ENCODE measurements around the gene FKTN.
"Not testable (repeated sequence)": the region's sequence is repeated elsewhere in the genome, so short reads cannot be mapped to it uniquely, and the experiment has no call there.

FKTN gene

DNA sequence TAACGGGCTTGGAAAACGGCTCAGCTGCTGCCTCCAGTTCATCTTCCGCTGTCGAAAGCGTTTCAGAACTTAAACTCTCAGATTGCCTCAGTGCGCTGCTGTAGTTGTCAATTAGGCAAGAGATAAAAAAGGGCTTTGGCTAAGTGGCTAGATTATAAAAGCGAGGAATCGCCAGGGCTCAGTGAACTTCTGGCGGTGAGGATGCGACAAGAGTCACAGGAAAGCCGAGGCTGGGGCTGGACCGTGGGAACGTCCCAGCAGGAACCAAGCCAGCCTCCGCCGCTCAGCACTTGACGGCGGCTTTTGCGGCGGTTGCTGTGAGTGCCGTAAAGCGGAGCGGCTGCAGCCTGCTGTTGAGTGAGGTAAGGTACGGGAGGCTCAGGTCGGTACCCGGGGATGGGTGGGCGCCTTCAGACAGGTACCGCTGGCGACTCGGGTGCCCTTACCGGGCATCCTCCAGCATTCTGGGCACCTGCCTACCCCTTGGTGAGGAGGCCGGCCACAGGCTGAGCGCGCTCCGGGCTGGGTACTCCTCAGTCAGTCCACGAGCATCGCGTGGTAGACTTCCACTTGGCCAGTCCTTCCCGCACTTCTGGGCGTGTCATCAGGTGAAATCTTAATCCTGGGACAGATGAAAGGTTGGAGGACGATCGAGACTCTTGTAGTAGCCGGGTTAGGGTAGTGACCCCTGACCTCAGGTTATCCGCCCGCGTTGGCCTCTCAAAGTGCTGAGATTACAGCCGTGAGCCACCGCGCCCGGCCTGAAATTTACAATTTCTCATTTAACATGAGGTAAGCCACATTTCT, at the start of gene FKTN:
FKTN (plus strand) TSS at position 328 of the 807 bp plus-strand sequence. CDS start 16,902 bp downstream, outside the sequence.
- peak; percentile 69 to 85 for DNase-seq

DNA sequence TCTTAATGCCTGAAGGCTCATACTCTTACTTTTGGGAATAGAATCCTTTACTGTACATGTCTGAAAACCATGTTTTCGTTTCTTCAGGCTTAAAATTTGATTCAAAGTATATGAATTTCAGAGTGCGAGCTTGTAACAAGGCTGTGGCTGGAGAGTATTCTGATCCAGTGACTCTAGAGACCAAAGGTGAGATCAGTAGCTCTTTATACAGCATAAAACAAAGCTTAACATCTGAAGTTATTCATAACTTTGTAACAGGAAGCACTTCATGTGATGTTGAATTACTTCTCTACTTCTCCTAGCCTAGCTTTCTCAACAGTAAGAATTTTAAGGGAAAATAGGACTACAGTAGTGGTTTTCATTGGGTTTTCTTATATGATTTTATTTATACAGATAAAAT, 49.4 kb upstream of the FKTN start:
- no peak for DNase-seq

GRCh38 chr9:105510024-105510423, 47.9 kb upstream of the FKTN start:
- DNase-seq: no peak

- DNase-seq: no peak
Measured at GRCh38 chr9:105511446-105511845, 46.5 kb upstream of the FKTN start.

- no peak for DNase-seq
Measured at GRCh38 chr9:105515811-105516413, 42.0 kb upstream of the FKTN start.

GRCh38 chr9:105519710-105520369, 38.1 kb upstream of the FKTN start:
- not testable (repeated sequence) for DNase-seq

DNA sequence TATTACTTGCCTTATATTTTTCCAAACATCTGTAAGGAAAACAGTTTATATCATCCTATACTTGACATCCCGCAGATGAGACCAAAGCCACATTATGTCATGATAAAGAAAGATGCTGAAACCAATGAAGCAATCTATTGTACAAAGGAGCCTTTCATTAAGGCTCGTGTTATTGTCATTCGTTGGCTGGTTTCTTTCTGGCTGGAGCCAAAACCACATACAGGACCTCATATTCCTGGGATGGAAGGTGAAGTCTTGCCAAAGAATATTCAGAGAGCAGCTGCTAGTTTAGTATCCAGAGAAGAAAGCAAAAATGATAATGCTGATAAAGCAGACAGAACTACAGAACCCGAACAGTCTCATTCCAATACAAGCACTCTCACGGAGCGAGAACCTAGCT, 36.9 kb upstream of the FKTN start:
- not testable (repeated sequence) for DNase-seq

DNA sequence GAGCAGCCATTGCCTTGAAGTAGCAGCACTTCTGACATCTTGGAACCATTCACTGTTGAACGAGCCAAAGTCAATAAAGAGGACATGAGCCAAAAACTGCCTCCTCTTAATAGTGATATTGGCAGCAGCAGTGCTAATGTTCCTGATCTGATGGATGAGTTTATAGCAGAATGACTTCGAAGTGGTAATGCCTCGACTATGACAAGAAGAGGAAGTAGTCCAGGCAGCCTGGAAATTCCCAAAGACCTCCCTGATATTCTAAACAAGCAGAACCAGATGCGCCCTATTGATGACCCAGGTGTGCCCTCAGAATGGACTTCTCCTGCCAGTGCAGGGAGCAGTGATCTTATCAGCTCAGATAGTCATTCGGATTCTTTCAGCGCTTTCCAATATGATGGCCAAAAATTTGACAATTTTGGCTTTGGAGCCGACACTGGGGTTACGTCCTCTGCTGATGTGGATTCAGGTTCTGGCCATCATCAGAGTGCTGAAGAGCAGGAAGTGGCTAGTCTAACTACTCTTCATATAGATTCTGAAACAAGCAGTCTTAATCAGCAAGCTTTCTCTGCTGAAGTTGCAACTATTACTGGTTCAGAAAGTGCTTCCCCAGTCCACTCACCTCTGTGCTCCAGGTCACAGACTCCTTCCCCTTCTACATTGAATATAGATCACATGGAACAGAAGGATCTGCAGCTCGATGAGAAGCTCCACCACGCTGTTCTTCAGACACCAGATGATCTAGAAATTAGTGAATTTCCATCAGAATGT, 35.1 kb upstream of the FKTN start:
- DNase-seq: not testable (repeated sequence)

GRCh38 chr9:105531530-105531929, 26.4 kb upstream of the FKTN start:
- no peak for DNase-seq

- DNase-seq: no peak
Measured at GRCh38 chr9:105535920-105536668, 21.8 kb upstream of the FKTN start.

DNA sequence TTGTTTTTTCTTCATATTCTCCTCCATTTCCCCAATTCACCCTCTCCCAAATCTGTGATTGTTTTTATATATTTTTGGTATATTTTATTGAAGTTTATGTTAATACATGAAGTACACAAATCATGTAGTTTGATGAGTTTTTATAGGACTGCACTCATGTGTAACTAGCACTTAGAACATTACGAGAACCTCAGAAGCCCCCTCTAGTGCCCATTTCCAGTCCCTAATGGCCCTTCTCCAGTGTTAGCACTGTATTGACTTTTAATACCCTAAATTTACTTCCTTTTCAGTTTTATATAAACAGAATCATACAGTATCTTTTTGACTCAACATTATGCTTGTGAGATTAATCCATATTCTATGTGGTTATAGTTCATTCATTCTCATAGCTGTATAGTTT, 18.5 kb upstream of the FKTN start:
- DNase-seq: no peak

- no peak for DNase-seq
Measured at GRCh38 chr9:105541838-105542237, 16.1 kb upstream of the FKTN start.

GRCh38 chr9:105554042-105554441, 3.9 kb upstream of the FKTN start:
- no peak for DNase-seq

DNA sequence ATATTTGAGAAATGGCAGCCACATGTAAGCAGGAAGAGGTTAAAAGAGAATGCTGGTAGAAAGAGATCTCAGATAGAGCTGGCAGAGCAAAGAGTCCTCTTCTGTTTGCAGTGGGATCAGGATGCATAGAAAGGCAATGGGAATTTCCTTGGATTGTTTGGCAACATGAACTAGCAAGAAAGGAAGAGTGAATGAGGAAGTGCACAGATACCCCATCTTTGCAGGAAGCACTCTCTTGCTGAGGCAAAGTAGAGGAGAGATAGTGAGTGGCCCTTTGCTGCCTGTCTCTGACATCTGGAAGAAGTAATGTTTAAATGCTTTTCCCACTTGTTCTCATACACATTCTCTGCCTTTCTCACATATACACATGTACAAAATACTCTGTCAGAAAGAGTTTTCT, 14.5 kb downstream of the FKTN start:
- DNase-seq: no peak

DNA sequence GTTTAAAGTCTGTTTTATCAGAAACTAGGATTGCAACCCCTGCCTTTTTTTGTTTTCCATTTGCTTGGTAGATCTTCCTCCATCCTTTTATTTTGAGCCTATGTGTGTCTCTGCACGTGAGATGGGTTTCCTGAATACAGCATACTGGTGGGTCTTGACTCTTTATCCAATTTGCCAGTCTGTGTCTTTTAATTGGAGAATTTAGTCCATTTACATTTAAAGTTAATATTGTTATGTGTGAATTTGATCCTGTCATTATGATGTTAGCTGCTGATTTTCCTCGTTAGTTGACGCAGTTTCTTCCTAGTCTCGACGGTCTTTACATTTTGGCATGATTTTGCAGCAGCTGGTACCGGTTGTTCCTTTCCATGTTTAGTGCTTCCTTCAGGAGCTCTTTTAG, 22.0 kb downstream of the FKTN start:
- DNase-seq: not testable (repeated sequence)

GRCh38 chr9:105581550-105581949, 23.6 kb downstream of the FKTN start:
- not testable (repeated sequence) for DNase-seq

DNA sequence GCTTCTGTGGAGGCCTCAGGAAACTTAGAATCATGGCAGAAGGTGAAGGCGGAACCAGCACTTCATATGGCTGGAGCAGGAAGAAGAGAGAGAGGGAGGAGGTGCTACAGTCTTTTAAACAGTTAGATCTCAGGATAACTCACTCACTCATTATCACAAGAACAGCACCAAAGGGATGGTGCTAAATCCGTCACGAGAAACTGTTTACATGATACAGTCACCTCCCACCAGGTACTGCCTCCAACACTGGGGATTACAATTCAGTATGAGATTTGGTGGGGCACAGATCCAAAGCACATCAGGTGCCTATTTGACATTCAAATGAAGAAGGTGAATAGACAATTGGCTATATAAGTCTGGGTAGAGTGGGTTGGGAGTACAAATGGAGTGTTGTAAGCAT, 35.2 kb downstream of the FKTN start:
- DNase-seq: no peak

- DNase-seq: peak in 1 of 2 experiments; percentile 69
Measured at GRCh38 chr9:105608721-105609598, 51.0 kb downstream of the FKTN start.

GRCh38 chr9:105621001-105621400, 63.1 kb downstream of the FKTN start:
- DNase-seq: no peak

DNA sequence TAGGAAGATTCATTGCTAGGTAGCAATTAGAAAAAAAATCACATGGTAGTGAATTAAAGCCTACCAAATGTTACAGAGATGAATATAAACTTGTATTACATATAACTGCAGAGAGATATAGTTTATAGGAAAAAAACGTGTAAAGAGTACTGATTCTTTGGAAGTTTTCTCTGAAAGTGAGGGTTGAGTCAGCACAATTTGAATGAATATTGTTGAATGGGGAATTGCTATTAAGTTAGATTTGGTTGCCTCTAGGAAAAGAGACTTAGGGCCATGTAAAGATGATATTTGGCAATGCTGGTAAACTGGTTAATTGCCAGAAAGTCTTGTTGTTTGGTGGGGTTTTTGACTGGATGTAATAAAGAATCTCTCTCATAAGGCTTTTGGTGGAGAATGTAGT, 67.2 kb downstream of the FKTN start:
- DNase-seq: no peak

DNA sequence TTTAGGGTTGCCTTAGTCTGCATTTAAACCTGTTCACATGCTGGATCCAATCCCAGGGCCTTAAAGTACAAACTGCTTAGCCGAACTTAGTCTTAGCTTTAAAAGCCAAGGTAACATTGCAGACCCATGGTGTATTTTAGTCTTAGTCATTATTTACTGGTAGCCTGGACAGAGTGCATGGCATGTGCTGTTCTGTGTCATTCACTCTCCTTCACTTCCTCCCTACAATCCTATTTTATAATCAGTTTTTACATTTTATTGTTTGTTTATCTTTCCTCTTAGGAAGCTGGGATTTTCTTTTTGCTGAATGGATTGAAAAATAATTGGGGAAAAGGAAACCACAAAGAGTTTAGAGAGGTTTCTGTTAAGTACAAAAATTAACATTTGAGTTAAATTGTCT, 74.9 kb downstream of the FKTN start:
- no peak for DNase-seq

All from SW 1271 (cell line).